HG03108 (cell line): ENCODE data around the gene ARID4B.
"Not testable (repeated sequence)": the region's sequence is repeated elsewhere in the genome, so short reads cannot be mapped to it uniquely, and the experiment has no call there.

Experiments
- ATAC-seq: cut with Tn5 transposase; IDR thresholded peaks from one replicate; pipeline ENCODE4 v1.9.1; 2021; ENCODE audit warnings: moderate library complexity; ENCODE audit not compliant: unreplicated experiment

The ARID4B gene

DNA sequence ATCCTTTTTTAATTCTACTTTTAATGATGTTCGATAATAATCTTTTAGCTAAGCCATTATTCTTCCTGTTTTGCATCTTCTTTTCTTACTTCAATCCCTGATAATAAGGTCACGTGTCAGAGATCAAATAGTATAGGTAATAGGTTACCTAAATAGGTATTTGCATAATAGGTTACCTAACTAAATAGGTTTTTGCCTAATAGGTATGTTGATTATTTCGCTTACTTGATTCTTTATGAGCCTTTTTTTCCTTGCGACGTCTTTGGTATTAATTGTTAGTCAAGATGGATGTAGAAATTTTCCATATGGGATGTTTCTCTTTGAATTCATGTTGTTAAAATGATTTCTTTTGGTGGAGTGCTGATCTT, 2.9 kb upstream of the ARID4B start:
- no peak for ATAC-seq

DNA sequence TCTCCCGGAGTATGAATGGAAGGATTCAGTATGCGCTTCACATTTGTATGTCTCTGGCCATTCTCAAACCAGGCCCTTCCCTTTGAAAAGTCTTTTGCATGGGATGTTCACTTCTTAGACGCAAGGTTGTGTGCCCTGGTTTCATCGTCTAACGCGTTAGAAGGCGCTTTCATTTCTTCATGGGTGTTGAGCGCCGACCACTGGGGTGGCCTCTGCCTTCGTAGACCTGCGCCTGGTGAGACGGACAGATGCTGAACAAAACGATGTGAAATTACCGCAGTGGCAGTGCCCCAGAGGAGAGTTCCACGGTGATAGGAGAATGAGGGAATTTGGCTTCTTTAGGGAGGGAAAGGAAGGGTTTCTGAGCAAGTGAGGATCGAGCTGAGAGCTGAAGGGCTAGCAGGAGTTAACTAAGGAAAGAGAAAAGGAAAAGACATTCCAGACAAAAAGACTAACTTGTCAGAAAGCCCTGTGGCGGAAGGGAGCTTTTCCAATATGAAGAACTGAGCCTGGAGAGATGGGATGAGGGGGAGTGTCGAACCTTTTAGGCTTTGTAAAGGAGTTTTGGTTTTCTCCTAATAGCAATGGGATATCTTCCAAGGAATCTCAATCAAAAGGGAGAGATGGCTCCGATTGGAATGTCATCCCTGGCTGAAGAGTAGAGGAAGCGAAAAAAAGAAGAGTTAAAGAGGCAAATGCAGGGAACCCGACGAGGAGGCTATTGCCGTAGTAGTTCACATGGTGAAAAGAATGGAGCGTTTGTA, 1.3 kb upstream of the ARID4B start:
- no peak for ATAC-seq

DNA sequence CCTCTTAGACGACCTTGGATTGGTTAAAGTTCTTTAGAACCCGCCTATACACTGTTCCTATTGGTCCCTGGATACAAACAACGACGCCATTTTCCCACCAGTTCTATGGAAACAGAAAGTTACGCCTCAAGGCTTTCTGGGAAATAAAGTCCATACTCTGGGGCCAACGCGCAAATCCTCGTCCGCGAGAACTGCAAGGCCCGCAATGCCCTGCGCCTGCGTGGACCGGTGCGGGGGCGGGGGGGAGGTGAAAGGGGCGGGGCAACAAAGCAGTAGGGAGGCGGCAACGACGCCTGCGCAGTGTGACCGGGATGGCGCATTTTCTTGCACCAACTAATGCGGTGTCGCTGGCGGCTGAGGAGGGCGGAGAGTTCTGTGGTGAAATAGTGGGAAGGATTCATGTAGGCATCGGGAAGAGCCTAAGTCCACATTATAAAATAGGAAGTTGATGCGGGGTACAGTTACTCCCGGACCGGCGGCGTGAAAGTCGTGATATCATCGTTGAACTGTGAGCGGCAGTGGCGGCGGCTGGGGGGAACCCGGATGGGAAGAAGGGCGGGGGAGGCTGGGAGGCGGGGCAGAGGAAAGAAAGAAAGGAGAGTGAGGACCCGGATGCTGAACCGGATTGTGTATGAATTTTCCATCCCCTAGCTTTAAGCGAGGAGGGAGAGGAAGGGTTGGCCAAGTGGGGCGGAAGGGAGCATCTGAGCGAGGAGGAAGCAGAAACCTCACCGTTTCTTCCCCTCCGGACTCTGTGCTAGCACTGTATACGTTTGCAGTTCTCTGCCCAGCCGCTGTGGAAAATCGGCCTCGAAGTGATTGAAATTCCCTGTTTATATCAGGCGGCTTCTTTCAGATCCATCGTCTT, 526 bp upstream of the ARID4B start, which contains the start of gene GGPS1:
TSS of gene GGPS1 (plus strand) at position 300 of the 868 bp plus-strand sequence. CDS start 6,695 bp downstream, outside the sequence.
- ATAC-seq, result peak; percentile 68

DNA sequence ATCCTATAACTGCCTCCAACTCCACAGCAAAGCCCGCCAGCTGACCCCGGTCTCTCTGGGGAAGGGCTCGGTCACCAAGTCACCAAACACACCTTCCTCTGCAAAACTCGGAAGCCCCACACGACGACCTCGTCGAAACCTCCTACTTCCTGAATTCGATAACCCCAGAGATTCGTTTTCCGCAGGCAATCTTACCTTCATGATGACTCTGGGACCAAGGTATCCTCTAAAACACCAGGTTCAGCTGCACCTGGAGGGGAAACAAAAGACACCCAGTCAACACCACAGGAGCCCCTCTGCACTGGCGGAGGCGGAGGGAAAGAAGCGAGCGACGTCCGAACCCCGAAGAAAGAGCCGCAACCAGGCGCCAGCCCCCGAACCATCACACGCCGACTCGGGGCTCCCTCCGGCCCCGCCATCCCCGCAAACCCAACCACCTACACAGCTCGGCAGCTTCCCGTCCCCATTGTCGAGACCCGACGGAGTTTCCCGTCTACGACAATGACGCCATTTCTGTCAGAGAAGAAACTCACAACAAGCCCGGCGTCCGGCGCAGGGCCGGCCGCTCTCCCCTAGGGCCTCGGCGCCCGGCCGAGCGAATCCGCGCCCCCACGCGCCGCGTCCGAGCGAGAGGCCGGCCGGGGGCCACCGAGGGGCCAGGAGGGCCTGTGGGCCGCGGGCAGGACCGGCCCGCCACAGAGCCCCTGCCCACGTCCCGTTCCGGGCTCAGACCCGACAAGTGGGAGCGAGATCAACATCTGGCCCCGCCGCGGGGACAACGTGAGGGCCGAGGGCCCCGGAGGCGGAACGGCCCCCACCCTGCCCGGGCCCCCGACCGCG, 1.0 kb downstream of the ARID4B start:
- ATAC-seq, result no peak

DNA sequence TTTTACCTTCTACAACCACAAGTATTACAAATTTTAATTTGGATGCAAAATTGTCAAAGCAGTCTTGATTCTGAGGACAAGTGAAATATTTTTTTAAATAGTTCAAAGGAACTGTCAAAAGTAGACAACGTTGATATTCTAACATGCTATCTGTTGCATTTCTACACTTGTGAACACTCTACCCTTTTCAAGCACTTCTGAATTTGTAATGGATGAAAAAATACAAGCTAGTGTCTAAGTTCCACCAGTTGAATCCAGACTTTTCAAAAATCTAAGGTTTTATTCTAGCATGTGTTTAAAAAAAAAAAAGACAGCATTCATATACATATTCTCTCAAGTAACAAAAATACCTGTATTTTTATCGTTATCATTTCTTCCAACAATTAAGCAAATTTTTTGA, 2.1 kb downstream of the ARID4B start:
- no peak for ATAC-seq

DNA sequence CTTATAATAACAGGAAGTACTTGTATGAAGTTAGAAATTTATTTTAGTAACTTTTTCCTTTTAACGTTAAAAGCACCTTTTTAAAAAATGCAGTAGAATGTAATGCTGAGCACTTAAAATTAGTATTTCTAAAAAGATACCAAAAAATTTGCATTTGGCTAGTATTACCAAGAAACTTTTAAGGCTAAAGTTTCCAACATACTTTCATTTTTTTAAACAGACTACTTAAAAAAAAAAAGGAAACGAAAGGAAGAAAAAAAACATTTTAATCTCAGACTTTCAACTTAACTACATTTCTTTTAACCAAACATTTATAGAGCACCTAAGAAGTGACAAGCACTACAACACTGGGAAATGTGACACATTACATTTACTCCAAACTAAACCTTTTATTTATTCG, 2.8 kb downstream of the ARID4B start:
- ATAC-seq, result no peak

DNA sequence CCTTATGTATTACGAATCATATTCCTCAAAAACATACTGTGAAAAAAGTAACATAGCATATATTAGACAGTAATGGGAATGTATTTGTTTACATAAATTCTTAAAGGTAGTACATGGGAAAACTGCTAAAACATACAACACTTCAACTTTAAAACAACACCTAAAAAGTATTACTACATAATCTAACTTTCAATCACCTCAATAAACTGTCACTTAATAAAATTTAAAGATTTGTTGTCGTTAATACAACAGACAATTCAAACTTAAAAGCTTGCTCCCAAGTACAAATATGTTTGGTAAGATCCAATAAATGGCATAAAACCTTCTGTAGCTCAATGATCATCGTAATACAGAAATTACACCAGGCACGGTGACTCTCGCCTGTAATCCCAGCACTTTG, 3.7 kb downstream of the ARID4B start:
- ATAC-seq, result no peak

DNA sequence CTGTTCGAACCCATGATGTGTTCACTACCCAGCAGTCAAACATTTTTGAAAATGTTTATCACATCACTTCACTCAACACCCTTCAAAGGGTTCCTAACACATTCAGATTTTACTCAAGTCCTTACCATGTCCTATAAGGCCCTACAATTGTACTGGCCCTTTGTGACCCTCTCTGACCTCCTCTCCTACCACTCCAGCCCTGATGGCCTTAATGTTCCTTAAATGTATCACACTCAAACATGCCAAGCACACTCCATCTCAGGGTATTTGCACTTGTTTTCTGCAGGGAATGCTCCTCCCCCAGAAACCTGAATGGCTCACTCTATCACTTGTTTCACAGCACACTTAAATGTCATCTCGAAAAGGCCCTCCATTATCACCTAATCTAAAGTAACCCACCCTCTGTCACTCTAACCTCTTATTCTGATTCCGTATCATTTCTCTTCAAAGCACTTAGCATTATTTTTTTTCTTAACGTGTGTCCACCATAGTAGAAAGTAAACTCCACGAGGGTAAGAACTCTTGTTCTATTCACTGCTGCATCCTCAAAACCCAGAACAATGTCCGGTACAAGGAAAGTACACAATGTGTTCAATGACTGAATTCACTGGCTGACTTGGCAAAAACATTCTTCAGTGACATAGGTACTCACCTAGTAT, 7.3 kb downstream of the ARID4B start:
- no peak for ATAC-seq

DNA sequence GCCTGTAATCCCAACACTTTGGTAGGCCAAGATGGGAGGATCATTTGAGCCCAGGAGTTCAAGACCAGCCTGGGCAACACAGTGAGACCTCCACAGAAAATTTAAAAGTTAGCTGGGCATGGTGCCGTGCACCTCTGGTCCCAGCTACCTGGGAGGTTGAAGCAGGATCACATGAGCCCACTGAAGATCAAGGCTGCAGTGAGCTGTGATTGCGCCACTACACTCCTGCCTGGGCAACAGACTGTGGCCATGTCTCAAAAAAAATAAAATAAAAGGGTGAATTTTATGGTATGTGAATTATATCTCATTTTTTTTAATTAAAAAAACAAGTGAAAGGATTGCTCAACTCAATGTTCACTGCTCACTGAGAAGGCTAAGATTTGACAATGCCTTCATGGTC, 8.7 kb downstream of the ARID4B start:
- no peak for ATAC-seq

DNA sequence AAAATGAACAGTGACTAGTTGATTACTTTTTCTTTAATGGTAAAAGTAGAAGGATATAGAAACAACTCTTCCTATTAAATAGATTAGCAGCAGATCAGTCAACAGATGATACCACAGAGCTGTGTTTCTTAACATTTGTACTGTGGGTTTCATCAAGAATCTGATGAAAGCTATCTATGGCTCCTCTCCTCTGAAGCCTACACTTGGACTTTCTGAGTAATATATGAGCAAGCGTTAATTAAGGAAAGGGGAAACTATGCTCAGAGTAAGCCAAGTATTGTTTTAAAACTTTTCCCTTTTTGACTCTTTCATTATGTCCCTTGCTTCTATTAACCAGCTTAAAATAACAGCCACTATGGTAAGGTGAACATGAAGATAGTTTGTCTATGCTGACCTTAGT, 10.8 kb downstream of the ARID4B start:
- no peak for ATAC-seq

DNA sequence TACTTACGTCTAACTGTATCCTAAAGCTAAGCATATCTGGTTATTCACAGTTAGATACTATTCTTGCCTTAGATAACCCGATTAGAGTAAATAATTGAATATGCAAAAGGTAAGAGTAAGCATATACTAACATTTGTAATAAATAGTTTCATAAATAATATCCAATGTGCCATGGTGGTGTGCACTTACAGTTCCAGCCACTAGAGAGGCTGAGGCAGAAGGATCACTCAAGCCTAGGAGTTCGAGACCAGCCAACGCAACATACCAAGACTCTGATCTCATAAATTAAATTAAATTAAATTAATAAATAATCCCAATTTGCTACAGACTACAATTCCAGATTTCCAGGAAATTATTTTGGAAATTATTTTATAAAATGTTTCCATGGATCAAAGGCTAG, 12.2 kb downstream of the ARID4B start:
- ATAC-seq, result no peak

DNA sequence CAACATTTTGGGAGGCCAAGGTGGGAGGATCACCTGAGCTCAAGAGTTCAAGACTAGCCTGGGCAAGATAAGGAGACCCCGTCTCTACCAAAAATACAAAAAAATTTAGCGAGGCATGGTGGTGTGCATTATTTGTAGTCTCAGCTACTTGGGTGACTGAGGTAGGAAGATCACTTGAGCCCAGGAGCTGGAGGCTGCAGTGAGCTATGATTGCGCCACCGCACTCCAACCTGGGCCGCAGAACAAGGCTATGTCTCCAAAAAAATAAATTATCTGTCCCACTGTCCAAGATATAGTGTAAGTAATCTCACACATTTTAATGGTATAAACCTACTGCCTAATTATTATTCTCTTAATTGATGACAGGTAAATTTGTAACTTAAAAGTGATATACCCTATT, 12.8 kb downstream of the ARID4B start:
- ATAC-seq, result no peak

DNA sequence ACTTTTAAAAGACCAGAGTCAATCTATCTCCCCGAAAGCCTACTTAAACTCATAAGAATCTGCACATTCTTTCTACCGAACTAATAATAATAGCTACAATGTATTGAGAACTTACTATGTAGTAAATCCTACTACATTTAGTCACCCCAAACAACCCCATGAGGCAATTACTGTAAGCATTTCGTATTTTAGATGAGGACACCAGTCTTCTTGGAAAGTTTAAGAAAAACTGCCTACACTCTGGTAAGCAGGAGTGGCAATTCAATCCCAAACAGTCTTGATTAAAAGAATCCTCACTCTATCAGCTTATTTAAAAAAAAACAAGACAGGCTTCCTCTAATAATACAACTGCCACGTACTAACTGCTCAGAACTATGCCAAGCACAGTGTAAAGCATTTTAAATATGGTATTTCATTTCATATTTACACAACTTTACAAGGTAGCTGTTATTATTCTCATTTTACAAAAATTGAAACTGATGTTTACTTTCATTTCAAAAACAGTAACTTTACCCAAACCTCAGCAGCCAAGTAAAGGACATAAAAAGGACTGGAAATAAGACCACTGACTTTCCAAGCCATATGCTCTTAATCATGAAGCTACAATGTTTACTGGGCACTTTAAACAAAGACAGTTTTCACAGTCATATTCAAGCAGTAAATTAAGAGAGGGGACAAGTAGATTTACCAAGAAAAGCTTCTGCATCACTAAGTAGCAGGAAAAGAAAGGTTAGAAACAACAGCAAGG, 13.9 kb downstream of the ARID4B start:
- ATAC-seq, result no peak

DNA sequence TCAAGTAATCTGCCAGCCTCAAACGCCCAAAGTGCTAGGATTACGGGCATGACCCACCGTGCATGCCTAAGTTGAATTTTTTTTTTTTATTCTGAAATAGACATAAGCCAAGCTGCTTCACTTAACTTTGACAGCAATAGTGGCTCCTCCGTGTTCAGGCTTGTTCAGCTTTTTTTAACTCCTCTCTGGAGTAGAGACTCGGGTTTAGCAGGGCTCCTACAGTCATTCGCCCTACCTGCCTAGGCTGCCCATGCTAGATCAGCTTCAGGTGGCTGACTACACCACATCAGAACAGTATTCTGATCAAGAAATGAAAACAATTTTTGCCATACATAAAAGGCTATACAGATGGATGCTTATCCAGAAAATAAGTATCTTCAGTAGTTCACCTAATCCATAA, 14.7 kb downstream of the ARID4B start:
- ATAC-seq, result no peak

DNA sequence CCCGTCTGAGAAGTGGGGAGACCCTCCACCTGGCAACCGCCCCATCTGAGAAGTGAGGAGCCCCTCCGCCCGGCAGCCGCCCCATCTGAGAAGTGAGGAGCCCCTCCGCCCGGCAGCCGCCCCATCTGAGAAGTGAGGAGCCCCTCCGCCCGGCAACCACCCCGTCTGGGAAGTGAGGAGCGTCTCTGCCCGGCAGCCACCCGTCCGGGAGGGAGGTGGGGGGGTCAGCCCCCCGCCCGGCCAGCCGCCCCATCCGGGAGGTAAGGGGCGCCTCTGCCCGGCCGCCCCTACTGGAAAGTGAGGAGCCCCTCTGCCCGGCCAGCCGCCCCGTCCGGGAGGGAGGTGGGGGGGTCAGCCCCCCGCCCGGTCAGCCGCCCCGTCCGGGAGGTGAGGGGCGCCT, 18.8 kb downstream of the ARID4B start:
- ATAC-seq, result not testable (repeated sequence)

DNA sequence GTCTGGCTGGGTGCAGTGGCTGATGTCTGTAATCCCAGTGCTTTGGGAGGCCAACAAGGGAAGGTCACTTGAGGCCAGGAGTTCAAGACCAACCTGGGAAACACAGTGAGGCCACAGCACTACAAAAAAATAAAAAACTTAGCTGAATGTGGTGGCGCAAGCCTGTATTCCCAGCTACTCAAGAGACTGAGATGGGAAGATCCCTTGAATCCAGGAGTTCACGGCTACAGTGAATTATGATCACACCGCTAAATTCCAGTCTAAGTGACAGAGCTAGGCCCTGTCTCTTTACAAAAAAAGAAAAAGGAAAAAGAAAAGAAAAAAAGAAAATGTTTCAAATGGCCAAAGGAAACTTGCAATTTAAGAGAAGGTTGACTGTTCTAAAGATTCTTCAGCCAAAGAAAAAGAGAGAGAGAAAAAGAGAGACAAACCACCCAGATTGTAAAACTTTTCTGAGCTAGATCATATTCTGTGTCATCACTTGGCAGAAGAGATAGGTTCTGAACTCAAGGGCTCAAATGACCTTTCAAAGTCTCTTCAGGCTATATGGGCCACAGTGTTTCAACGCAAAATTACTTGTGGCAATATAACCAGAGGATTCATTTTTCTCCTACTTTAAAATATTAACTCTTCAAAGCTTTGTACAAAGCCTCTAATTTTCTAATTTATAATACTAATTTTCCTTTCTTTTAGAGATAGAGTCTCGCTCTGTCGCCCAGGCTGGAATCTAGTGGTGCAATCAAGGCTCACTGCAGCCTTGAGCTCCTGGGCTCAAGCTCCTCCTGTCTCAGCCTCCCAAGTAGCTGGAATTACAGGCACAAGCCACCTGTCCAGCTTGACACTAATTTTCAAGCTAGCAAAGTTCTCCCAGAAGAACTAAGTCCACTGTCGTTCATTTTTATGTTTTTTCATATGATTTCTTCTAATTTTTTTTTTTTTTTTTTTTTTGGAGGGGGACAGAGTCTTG, 20.5 kb downstream of the ARID4B start:
- no peak for ATAC-seq

DNA sequence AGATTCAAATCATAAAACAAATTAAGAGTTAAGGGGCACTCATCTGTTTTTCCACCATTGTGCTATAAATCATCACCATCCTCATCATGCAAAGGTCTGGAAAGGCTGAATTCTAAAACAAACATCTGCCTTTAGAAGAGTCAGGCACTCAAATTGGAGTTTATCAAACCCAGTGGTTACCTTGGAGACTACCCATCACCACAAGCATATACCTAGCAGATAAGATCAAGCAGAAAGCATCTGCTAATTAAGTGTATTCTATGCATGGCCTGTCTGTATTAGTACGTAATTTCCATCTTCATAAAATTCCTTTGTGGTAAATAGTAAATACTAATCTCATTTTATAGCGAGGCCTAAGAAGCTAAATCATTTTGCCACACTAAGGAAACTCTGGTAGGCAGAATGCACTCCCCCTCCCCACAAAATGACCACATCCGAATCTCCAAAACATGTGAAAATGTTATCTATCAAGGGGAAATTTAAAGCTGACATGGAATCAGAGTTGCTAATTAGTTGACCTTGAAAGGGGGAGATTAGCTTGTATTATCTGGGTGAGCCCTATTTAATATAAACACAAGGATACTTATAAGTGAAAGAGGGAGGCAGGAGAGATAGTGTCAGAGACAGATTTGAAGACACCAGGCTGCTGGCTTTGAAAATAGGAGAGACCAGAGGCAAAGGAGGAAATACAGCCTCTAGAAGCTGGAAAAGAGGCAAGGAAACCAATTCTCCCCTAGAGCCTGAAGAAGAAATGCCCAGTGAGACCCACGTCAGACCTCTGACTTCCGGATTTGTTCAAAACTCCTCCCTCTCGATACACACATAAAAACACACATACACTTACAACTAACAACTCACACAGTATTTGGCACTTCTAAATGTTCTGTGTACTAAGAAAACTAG, 23.2 kb downstream of the ARID4B start:
- no peak for ATAC-seq

DNA sequence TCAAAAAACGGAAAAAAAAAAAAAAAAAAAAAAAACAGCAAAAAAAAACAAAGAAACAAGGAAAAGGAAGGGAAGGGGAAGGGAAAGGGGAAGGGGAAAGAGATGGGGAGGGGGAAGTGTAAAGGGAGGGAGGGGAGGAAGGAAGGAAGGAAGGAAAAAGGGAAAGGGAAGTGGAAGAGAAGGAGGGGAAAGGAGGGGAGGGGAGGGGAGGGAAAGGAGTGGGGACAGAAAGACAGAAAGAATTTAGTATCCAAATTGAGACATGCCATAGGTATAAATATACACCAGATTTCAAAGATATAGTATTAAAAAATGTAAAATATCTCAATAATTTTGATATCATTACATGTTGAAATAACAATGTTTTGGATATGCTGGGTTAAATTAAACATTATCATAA, 25.8 kb downstream of the ARID4B start:
- ATAC-seq, result no peak
